Measurements from ENCODE around the gene PAQR3. TPM values are rescaled to one million over a fixed set of nuclear protein-coding genes. Genes with fewer than 3 reads are reported as not detected.
"Not testable (repeated sequence)": the region's sequence is repeated elsewhere in the genome, so short reads cannot be mapped to it uniquely, and the experiment has no call there.

PAQR3 gene
- total RNA-seq, 1 donor from 2014 or later = 53.2 TPM

DNA sequence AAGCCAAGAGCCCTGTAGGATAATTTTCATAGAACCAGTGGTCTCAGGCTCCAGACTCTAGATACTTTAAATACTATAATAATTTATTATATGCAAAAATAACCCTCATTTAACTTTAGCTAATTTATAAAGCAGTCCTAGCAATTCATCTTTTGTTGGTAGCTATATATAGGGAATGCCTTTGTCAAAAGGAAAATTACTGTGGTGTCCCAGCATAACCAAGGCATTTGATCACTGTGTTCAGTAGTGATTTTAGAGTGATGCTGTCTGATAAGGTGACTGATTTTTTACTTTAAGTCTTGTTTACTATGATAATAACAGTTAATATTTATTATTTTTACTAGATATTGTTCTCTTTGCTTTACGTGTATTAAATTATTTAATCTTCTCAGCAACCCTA is 61.2 kb downstream of the PAQR3 start:
- Mint-ChIP-seq H3K4me1 (ENCODE audit: low read depth, unreplicated experiment) (no peaks in the 10 kb centered on the region), H3K27ac (ENCODE audit: unreplicated experiment) (no peak overlapping the region), H3K27me3 (ENCODE audit: unreplicated experiment) (no peaks in the 10 kb centered on the region), H3K4me3 (ENCODE audit: unreplicated experiment) (no peak overlapping the region), H3K36me3 (ENCODE audit: unreplicated experiment) (no peaks in the 10 kb centered on the region), H3K9me3 (ENCODE audit: unreplicated experiment) (peaks cover 2% of the 10 kb centered on the region)
- no peak for DNase-seq
- TF ChIP-seq, protein P1, sequence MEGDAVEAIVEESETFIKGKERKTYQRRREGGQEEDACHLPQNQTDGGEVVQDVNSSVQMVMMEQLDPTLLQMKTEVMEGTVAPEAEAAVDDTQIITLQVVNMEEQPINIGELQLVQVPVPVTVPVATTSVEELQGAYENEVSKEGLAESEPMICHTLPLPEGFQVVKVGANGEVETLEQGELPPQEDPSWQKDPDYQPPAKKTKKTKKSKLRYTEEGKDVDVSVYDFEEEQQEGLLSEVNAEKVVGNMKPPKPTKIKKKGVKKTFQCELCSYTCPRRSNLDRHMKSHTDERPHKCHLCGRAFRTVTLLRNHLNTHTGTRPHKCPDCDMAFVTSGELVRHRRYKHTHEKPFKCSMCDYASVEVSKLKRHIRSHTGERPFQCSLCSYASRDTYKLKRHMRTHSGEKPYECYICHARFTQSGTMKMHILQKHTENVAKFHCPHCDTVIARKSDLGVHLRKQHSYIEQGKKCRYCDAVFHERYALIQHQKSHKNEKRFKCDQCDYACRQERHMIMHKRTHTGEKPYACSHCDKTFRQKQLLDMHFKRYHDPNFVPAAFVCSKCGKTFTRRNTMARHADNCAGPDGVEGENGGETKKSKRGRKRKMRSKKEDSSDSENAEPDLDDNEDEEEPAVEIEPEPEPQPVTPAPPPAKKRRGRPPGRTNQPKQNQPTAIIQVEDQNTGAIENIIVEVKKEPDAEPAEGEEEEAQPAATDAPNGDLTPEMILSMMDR (IDR thresholded peaks at IDR 0.05; ENCODE audit: partially characterized antibody, unreplicated experiment) = no peak

DNA sequence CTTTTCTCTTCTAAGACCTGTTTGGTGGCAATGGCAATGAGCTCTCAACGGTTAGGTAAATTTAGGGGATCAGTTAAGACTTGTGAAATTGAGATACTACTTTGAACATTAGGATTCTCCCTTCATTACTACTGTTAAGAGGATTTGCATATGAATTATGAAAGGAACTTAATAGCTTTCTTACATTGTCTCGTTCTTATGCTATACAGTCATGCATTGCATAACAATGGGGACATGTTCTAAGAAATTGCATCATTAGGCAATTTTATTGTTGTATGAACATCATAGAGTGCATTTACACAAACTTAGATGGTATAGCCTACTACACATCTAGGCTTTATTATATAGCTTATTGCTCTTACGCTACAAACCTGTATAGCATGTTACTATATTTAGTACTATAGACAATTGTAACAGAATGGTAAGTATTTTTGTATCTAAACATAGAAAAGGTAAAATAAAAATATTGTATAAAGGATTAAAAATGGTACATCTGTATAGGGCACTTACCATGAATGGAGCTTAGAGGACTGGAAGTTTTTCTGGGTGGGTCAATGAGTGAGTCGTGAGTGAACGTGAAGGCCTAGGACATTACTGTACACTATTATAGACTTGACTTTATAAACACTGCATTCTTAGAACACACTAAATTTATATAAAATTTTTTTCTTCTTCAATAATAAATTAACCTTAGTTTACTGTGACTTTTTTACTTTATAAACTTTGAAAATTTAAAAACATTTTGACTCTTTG is 62.5 kb downstream of the PAQR3 start:
- DNase-seq = no peak
- Mint-ChIP-seq H3K27me3 (ENCODE audit: unreplicated experiment) (no peaks in the 10 kb centered on the region), H3K4me3 (ENCODE audit: unreplicated experiment) (no peak overlapping the region), H3K9me3 (ENCODE audit: unreplicated experiment) (peaks cover 2% of the 10 kb centered on the region), H3K4me1 (ENCODE audit: low read depth, unreplicated experiment) (no peaks in the 10 kb centered on the region), H3K36me3 (ENCODE audit: unreplicated experiment) (no peaks in the 10 kb centered on the region), H3K27ac (ENCODE audit: unreplicated experiment) (no peak overlapping the region)
- TF ChIP-seq, protein P1 (IDR thresholded peaks at IDR 0.05; ENCODE audit: partially characterized antibody, unreplicated experiment) = no peak

DNA sequence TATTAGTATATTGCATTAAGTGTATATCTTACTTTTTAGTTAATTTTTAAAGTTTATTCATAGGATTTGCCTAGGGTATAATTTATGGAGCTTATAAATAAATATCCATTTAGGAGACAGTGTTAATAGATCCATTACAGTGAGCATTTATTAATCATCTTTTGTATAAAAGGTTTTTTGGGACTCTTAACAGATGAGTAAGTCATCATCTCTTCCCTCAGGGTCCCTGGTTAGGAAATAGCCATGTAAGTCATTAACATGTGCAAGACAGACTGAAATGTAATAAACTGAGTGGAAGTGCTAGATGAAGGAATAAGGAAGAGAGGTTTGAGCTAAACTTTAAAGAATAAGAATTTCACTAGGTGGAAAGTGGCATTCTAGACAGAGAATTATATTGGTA is 69.2 kb downstream of the PAQR3 start:
- Mint-ChIP-seq H3K4me3 (ENCODE audit: unreplicated experiment) (no peak overlapping the region), H3K9me3 (ENCODE audit: unreplicated experiment) (peaks cover 2% of the 10 kb centered on the region), H3K36me3 (ENCODE audit: unreplicated experiment) (no peaks in the 10 kb centered on the region), H3K27me3 (ENCODE audit: unreplicated experiment) (no peaks in the 10 kb centered on the region), H3K27ac (ENCODE audit: unreplicated experiment) (no peak overlapping the region), H3K4me1 (ENCODE audit: low read depth, unreplicated experiment) (no peaks in the 10 kb centered on the region)
- TF ChIP-seq, protein P1 (IDR thresholded peaks at IDR 0.05; ENCODE audit: partially characterized antibody, unreplicated experiment) = no peak
- DNase-seq = no peak

DNA sequence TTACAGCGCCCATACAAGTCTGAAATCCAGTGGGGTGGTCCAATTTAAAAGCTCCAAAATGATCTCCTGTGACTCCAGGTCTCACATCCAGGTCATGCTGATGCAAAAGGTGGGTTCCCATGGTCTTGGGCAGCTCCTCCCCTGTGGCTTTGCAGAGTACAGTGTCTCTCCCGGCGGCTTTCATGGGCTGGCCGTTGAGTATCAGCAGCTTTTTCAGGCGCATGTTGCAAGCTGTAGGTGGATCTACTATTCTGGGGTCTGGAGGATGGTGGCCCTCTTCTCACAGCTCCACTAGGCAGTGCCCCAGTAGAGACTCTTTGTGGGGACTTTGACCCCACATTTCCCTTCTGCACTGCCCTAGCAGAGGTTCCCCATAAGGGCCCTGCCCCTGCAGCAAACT is 70.5 kb downstream of the PAQR3 start:
- H3K27me3 Mint-ChIP-seq (ENCODE audit: unreplicated experiment); H3K27ac Mint-ChIP-seq (ENCODE audit: unreplicated experiment); H3K4me1 Mint-ChIP-seq (ENCODE audit: low read depth, unreplicated experiment); H3K9me3 Mint-ChIP-seq (ENCODE audit: unreplicated experiment); DNase-seq; H3K4me3 Mint-ChIP-seq (ENCODE audit: unreplicated experiment); H3K36me3 Mint-ChIP-seq (ENCODE audit: unreplicated experiment): not testable (repeated sequence)

DNA sequence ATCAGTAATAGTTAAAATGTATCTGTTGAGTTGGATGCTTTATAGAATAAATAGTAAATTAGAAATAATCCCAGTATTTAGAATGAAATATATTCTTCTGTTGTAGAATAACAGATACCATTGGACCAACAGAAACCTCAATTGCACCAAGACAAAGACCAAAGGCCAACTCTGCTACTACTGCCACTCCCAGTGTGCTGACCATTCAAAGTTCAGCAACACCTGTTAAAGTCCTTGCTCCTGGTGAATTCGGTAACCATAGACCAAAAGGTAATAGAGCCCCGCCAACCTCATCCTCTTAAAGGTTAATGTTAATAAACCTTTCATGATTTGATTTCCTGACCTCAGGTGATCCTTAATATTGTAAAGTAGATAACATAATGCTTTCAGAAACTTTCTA is 73.8 kb downstream of the PAQR3 start:
- no peaks in the 10 kb centered on the region for H3K27me3 Mint-ChIP-seq (ENCODE audit: unreplicated experiment)
- no peaks in the 10 kb centered on the region for H3K36me3 Mint-ChIP-seq (ENCODE audit: unreplicated experiment)
- no peaks in the 10 kb centered on the region for H3K4me1 Mint-ChIP-seq (ENCODE audit: low read depth, unreplicated experiment)
- TF ChIP-seq, protein P1 (IDR thresholded peaks at IDR 0.05; ENCODE audit: partially characterized antibody, unreplicated experiment) = no peak
- no peak overlapping the region for H3K4me3 Mint-ChIP-seq (ENCODE audit: unreplicated experiment)
- H3K9me3 Mint-ChIP-seq (ENCODE audit: unreplicated experiment) = no peaks in the 10 kb centered on the region
- no peak overlapping the region for H3K27ac Mint-ChIP-seq (ENCODE audit: unreplicated experiment)
- DNase-seq = no peak

Data from glutamatergic neuron (in vitro differentiated cells).